T1000 (cell line): ENCODE measurements around the gene NR4A3.
"Not testable (repeated sequence)": the region's sequence is repeated elsewhere in the genome, so short reads cannot be mapped to it uniquely, and the experiment has no call there.

Experiments
- DNase-seq: peaks from one replicate; lab custom pipeline; 2025; ENCODE audit warnings: mixed read lengths; lab: John Stamatoyannopoulos, UW

The NR4A3 gene

DNA sequence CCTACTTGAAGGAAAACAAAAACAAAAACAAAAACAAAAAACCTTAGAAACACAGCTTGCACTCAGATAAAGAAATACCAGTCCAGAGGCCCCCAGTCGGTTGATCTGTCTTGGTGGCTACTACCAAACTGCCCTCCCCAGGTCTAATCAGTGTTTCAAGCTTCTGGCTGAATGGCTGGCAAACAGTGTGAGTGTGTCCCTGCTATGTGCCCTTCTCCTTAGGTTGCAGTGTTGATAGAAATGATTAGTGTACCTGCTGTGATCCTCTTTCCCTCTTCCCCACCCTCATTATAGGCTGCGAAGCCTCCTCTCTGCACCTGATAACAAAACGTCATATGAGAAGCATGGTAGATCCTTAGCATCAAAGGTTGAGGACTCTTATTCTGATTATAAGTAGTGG is 12.8 kb downstream of the NR4A3 start:
- no peak for DNase-seq

DNA sequence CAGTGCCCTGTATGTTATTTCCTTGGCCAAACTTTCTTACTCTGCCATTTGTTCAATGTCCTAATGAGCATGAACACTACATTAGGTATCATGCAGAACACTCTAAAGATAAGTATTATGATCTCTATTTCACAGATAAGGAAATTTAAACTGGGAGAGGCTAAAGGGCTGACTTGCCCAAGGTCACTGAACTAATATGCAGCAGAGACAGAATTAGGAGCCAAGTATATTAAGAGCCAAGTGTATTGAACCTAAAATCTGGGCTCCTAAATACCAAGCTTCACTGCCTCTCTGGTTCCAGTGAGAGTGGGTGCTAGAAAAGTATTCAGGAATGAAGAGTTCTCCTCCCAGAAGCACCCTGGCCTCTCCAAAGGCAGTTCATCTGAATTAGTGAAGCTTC is 13.5 kb downstream of the NR4A3 start:
- DNase-seq = no peak

DNA sequence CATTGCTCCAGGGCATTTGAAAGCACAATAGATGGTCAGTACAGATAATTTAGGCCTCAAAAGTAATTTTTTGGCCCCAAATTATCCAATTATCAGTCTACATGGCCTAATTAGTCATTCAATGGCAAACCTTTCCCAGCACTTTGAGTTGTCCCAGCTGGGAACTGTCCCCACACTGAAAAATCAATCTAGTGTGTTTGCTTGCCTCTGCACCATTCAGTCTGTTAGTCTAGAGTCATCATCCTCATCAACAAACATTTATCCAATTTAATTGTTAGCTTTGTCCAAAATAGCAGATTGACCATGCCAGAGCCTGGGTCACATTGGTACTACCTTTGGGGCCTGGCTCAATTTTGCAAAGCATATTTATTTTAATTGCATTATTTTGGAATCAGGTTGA is 13.9 kb downstream of the NR4A3 start:
- DNase-seq = no peak

DNA sequence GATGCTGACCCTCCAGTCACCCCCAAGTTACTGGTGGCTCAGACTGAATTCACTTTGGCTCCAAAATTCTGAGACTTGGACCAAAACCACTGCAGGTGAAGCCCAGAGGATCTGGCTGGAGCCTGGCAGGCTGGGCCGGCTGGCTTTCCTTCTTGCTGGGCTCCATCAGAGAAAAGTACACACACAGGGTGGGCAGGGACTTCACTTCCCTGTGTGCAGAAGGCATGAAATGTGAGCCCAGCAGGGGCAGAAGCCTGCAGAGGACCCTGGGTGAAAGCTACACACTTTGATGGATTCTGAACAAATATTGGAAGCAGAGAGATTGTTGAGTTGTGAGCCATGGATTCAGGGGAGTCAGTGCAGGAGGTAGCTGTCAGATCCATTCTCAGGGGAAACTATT is 18.4 kb downstream of the NR4A3 start:
- no peak for DNase-seq

DNA sequence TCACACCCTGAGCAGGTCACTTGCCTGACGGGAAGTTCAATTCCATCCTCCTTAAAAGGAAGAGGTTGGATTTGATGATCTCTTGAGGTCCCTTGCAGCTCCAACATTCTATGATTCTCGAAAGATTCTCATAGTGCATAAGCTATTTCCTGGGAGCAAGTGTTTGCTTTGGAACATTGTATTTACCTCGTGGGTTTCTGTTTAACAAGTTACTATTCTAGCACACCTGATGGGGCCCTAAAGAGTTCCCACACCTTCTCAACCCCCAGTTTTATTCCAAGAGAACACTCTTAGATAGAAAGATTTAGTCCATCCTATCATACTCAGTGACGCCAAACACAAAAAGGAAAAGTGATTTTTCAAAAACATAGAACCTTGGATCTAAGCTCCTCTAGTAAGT is 23.4 kb downstream of the NR4A3 start:
- DNase-seq = no peak

DNA sequence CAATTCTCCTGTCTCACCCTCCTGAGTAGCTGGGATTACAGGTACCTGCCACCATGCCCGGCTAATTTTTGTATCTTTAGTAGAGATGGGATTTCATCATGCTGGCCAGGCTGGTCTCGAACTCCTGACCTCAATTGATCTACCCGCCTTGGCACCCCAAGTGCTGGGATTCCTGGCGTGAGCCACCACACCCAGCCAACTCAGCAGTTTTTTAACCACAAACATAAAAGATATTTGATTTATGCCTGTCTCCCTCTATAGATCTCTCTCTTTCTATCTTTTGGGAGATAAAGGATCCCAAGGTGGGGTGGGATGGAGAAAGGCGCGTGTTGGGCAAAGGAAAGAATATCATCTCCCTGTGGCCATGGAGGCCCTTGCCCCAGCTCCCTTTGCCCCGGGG is 26.8 kb downstream of the NR4A3 start:
- no peak for DNase-seq

DNA sequence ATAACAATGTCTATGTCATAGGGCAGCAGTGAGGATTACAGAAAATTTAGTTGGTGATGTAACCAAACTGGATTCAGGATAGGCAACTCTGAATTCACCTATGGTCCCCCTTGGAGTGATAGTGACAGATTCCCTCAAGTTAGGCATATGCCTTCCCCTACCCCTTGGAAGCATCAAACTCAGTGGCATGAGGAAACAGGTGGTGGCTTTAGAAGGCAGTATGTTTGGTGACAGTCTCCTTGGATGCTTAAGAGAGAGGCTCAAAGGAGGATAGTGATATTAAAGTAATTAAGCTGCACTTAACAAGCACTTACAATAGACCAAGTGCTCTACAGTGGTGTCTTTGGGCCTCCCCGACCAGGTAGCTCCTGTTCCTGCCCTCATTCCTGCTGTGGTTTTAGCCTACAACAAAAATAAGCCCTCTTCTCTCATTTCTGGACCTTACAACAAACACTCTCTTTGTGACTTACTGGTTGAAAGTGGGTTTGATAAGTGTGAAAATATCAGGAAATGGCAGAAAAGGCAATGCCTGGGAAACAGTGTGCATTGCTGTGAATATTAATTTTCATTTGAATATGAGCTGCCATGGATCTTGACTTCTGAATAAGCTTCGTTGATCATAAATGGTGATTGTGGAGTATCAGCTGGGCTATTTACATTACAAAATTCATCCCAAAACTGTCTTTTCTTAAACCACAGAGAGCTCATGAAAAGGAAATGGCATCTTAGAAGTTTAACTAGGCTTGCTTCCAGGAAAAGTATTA is 29.2 kb downstream of the NR4A3 start:
- no peak for DNase-seq

DNA sequence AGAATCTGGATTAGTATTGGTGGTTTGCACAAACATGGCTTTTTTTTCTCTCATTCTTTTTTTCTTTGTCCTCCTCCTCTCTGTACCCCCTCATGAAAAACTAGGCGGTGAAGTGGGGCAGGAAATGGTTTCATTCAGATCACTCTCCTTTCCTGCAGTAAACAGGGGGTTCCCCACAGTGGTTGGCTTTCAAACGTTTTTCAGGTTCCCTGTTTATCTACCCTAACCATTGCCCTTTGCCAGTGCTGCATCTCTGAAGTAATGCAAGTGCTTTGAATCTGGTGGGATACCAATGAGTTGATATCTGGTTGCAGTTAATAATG is 29.8 kb downstream of the NR4A3 start:
- no peak for DNase-seq

DNA sequence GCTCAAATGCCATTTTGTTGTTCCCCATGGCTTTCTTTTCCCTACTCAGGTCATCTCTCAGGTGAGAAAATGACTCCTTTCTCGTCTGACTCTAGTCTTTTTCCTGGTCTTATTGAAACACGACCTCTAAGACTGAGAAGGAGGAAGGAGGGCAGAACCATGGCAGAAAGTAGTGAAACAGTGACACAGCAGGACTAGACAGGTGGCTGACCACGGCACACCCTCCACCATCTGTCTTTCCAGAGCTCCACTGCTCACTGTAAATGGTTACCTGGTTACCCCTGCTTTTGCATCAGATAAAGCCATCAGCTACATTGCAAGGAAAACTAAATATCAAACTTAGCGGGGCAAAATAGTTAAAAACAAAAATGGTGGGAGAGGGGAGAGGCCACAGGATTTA is 30.9 kb downstream of the NR4A3 start:
- DNase-seq = no peak

DNA sequence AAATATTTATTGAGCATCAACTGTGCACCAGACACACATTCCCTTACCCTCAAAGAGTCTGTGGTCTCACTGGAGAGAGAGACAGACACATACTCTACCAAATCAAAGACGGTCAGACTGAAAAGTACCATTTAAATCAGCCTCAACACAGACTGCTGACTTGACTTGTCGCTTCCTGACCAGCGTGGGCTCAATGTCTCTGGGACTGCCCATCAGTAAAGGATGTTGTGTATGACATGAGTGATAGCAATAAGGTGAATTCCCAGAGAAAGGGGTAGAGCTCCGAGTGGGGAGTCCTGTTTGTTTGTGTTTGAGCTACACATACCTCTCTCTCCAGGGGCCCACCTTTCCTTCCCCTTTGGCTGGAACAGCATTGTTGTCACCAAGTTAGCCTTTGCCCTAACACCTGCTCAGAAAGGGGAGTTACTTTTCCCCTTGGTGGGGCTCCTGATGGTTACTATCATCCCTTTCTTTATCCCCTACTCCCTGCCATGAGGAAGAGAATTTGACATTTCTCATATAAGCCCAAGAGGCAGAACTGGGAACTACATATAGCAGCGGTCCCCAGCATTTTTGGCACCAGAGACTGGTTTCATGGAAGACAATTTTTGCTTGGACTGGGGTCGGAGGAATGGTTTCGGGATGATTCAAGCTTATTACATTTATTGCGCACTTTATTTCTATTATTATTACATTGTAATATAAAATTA is 33.9 kb downstream of the NR4A3 start:
- no peak for DNase-seq

DNA sequence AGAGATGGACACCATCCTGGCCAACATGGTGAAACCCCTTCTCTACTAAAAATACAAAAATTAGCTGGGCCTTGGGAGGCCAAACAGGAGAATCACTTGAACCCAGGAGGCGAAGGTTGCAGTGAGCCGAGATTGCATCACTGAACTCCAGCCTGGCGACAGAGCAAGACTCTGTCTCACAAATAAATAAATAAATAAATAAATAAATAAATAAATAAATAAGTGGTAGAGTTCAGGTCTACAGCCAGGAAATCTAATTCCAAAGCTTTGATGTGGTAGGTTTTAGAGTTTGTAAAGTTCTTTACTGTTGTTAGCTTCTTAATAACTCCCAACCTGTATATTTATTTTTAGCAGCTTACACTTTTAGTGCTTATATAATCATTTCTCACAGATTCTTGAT is 35.9 kb downstream of the NR4A3 start:
- not testable (repeated sequence) for DNase-seq

DNA sequence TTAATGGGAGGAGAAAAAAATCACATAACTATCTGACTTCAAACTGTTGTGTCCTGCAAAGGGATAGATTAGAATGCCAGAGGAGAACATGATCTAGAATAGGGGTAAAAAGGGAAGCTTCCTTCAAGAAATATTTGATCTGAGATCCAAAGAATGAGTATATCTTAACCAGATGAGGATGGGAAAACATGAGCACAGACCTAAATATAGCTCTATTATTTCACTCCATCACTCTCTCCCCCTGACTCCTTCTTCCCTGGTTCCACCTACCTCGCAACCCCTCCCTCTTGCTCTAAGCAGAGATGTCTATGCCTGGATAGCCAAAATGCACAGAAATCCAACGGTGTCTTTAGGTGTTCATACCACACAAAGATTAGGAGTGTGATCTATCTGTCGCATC is 36.4 kb downstream of the NR4A3 start:
- no peak for DNase-seq

DNA sequence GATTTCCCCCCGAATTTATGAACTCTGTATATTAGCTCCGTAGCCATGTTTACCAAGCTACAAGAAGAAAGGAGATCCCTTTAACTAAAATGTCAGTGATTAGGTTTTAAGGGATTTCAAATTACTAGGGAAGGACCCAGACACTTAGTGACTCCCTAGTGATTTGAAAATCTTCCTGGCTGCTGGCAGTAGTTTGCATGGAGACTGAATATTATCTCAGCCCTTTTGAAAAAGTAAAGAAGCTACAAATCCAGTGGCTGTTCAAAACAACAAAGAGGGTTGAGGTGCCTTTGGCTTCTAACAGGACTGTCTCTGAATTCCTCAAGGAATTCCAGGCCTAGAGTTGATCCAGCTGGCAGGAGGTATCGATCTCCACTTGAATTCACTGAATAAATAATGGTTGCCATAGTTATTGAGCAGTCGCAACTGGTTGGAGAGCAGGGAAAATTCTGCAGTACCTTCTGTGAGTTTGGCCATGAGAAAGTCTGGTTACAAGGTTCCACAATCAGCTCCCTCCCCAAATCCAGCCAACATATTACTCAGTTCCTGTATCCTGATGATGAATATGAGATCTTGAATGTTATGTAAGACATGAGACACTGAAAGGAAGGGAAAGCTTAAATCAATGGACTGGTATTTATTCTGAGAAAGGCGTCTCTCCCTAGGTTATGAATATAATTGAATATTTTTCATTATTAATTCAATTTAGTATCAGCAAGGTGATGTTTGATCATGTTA is 37.7 kb downstream of the NR4A3 start:
- DNase-seq = no peak

DNA sequence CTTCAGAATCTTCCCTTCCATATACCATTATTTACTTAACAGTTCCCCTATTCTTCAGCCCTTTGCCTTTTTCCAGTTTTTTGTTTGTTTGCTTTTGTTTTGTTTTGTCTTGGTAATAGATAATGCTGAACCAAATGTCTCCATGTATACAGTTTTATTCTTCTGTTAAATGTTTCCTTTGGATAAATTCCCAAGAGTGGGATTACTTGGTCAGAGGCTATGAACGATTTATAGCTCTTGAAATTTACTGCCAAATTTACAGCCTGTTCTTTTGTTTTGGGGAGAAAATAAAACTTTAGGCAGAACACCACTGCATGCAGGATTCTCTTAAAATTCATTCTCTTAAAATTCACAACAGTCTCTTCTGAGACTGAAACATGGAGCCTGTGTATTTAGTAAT is 38.6 kb downstream of the NR4A3 start:
- no peak for DNase-seq

DNA sequence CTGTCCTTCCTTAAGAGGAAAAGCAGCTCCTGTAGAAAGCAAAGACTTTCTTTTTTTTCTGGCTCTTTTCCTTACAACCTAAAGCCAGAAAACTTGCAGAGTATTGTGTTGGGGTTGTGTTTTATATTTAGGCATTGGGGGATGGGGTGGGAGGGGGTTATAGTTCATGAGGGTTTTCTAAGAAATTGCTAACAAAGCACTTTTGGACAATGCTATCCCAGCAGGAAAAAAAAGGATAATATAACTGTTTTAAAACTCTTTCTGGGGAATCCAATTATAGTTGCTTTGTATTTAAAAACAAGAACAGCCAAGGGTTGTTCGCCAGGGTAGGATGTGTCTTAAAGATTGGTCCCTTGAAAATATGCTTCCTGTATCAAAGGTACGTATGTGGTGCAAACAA is 42.3 kb downstream of the NR4A3 start:
- no peak for DNase-seq

DNA sequence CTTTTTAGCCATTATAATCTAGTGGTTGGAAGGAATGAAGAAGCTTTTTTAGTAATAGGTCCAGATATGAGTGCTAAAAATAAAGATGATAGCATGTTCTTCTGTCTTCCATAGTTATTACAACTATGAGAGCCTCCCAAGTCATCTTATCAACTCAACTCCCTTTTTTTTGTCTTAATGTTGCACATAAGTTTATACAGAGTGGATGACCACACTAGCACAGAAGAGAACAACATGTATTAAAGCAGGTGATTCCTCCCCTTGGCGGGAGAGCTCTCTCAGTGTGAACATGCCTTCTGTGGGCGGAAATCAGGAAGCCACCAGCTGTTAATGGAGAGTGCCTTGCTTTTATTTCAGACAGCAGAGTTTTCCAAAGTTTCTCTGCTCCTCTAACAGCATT is 44.7 kb downstream of the NR4A3 start:
- no peak for DNase-seq

DNA sequence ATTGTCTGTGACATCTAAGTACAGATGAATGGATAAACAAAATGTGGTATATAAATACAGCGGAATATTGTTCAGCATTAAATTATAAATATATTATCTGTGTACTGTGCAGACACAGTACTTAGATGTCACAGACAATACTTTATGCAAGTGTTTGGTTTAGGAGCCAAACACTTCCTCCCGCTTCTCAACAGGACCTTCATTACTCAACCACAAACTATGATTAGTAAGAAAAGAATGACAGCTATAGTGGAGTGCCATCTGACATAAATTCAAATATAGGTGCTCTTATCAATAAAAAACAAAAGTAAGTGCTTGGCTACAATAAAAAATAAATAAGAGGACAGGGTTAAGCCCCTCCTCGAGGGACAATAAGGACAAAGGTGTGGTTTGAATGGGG is 45.9 kb downstream of the NR4A3 start:
- no peak for DNase-seq

DNA sequence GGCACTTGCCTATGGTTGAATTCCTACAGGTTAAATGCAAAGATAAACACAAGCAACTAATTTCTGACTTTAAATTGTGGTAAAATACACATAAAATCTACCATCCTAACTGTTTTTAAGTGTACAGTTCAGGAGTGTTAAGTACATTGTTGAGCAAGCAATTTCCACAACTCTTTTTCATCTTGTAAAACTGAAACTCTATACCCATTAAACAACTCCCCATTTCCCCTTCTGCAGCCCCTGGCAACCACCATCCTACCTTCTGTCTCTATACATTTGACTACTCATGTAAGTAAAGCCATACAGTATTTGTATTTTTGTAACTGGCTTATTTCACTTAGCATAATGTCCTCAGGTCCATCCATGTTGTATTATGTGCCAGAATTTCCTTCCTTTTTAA is 46.3 kb downstream of the NR4A3 start:
- no peak for DNase-seq

DNA sequence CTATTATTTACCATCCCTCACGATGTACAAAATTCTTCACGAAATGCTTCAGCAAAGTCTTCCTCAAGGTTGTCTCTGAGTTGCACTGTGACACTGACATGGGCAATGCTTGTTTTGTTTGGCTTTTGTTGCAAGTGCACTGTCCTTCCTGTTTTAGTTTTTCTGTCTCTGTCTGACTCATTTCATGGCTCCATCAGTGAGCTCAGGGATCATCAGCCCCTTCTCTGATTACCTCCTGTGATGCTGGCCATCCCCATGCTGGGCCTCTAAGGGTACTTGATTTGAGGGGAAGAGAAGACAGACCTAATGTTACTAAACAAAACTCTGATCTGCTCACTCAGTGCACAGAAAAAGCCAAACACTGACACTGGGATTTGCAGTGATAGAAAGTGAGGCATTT is 47.2 kb downstream of the NR4A3 start:
- no peak for DNase-seq

DNA sequence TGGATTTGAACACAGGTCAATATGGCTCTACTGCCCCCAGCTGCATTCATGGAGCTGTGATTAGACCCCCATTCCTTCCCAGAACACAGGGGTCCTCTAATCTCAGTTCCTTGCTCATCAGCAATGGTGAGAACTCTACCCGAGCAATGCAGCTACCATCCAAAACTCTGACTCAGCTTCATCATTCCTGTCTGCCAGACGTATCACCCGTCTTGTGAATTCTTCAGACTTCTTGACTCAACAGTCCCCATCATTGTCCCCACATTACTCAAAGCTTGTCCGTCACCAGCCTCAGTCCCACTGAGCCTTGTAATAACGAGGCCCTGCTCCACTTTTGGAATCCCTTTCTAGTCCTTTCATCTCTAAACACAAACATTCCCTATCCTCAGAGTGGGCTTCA is 48.4 kb downstream of the NR4A3 start:
- DNase-seq = no peak

DNA sequence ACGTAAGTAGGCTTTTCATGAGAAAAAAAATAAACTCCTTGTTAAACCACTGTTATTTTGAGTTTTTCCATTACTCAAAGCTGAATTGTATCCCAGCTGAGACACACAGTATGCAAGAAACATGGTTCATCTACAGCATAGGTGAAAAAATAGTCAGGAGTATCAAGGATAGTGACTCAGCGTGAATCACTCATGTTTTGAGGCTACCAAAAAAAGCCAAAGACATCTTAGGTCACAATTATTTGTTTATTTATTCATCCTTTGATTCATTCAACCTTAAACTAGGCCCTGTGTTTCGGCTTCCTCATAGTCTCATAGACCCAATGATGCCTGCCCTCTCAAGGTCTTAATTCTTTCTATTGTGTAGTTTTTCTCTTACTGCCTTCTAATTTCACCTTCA is 51.8 kb downstream of the NR4A3 start:
- DNase-seq = no peak

DNA sequence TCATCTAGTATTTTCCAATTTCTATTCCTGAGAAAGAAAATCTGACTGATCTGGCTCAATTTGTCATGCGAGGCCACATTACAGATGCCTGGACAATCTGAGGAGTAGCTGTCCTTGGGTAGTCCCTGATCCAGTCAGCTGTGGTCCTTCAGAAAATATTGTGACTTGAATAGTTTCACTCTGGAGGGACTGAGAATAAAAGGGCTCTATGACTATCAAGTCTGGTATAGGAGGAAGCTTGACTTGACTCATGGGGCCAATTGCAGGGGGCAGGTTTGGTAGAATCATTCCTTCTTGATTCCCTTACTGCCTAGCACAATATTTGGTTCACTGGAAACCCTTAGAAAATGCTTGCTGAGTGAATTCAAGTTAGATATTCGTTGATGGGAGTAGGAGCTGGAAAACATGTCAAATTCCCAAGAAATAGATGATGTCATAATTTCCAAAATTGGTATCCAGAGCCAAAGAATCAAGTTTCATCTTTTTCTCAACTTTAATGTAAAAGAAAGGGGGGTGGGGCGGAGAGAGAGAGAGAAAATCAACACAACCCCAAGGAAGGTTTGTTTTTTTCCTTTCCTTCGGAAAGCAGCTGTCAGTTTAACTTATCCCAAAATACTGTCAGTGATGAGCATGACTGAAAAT is 52.4 kb downstream of the NR4A3 start:
- no peak for DNase-seq

DNA sequence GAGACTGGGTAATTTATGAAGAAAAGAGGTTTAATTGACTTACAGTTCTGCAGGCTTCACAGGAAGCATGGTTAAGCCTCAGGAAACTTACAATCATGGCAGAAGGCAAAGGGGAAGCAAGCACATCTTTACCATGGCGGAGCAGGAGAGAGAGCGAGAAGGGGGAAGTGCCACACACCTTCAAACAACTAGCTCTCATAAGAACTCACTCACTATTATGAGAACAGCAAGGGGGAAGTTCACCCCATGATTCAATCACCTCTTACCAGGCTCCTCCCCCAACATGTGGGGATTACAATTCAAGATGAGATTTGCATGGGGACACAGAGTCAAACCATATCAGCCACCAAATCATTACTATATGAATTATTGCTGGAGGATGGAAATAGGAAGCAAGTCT is 54.5 kb downstream of the NR4A3 start:
- no peak for DNase-seq
